HepG2 (cell line): ENCODE measurements around the gene PHKB. TPM values are rescaled to one million over a fixed set of nuclear protein-coding genes. Genes with fewer than 3 reads are reported as not detected.

ENCODE experiments used
- AGO2 ChIP-seq: fragments of 200-400 bp; formaldehyde crosslinking; optimal IDR thresholded peaks from 2 replicates; pipeline ENCODE3; 2017; ENCODE audit warnings: mild to moderate bottlenecking, low read depth, low read length, moderate library complexity
- CERS6 ChIP-seq: sonication (generic); formaldehyde crosslinking; IDR thresholded peaks from 2 replicates; pipeline ENCODE4 v1.5.0; 2020; ENCODE audit warnings: missing genetic modification reagents
- CHD2 ChIP-seq: IDR thresholded peaks from 2 replicates; pipeline ENCODE4 v1.6.1; 2011; ENCODE audit warnings: low read depth, low read length, improper control_type of control experiment
- EEA1 ChIP-seq: sonication (generic); formaldehyde crosslinking; IDR thresholded peaks from 2 replicates; pipeline ENCODE4 v1.5.1; 2020; ENCODE audit warnings: mild to moderate bottlenecking, missing genetic modification reagents, borderline replicate concordance
- EZH2 ChIP-seq: conservative IDR thresholded peaks from 2 replicates; pipeline ENCODE4 v1.6.1; 2012; ENCODE audit warnings: mild to moderate bottlenecking, low read depth, low read length, moderate library complexity
- FOXO4 ChIP-seq: sonication (generic); formaldehyde crosslinking; conservative IDR thresholded peaks from 2 replicates; pipeline ENCODE4 v1.8.1; 2023; ENCODE audit warnings: missing genetic modification reagents
- HNRNPH1 ChIP-seq: fragments of 200-400 bp; formaldehyde crosslinking; optimal IDR thresholded peaks from 2 replicates; pipeline ENCODE3; 2017; ENCODE audit warnings: mild to moderate bottlenecking, low read depth, low read length
- HOXD1 ChIP-seq: sonication (generic); formaldehyde crosslinking; IDR thresholded peaks from 2 replicates; pipeline ENCODE4 v1.5.0; 2020; ENCODE audit warnings: missing genetic modification reagents
- KMT2A ChIP-seq: sonication (generic); formaldehyde crosslinking; IDR thresholded peaks from 2 replicates; pipeline ENCODE4 v1.4.0; 2020; ENCODE audit warnings: missing genetic modification reagents
- MED13 ChIP-seq: sonication (generic); formaldehyde crosslinking; IDR thresholded peaks from 2 replicates; pipeline ENCODE4 v1.5.0; 2020; ENCODE audit warnings: missing genetic modification reagents
- MLLT10 ChIP-seq: sonication (generic); formaldehyde crosslinking; IDR thresholded peaks from 2 replicates; pipeline ENCODE4 v1.4.0; 2020; ENCODE audit warnings: missing genetic modification reagents
- NR1H2 ChIP-seq: sonication (generic); formaldehyde crosslinking; IDR thresholded peaks from 2 replicates; pipeline ENCODE4 v1.8.1; 2022; ENCODE audit warnings: low read depth, missing genetic modification reagents, borderline replicate concordance
- SRSF1 ChIP-seq: fragments of 200-400 bp; formaldehyde crosslinking; optimal IDR thresholded peaks from 2 replicates; pipeline ENCODE3; 2017; ENCODE audit warnings: mild to moderate bottlenecking, low read depth, low read length, moderate library complexity
- WIZ ChIP-seq: sonication (generic); formaldehyde crosslinking; IDR thresholded peaks from 2 replicates; pipeline ENCODE4 v1.5.1; 2020; ENCODE audit warnings: mild to moderate bottlenecking, missing genetic modification reagents
- ZBTB1 ChIP-seq: sonication (generic); formaldehyde crosslinking; IDR thresholded peaks from 2 replicates; pipeline ENCODE4 v1.4.0; 2020; ENCODE audit warnings: missing genetic modification reagents, borderline replicate concordance
- ZBTB46 ChIP-seq: sonication (generic); formaldehyde crosslinking; IDR thresholded peaks from 2 replicates; pipeline ENCODE4 v1.4.0; 2020; ENCODE audit warnings: mild to moderate bottlenecking, missing genetic modification reagents, borderline replicate concordance
- ZNF432 ChIP-seq: sonication (generic); formaldehyde crosslinking; IDR thresholded peaks from 2 replicates; pipeline ENCODE4 v1.5.0; 2020; ENCODE audit warnings: missing genetic modification reagents, mild to moderate bottlenecking, borderline replicate concordance
- ZNF557 ChIP-seq: sonication (generic); formaldehyde crosslinking; IDR thresholded peaks from 2 replicates; pipeline ENCODE4 v1.4.0; 2020; ENCODE audit warnings: missing genetic modification reagents
- ZNF7 ChIP-seq: IDR thresholded peaks from 2 replicates; pipeline ENCODE4 v1.6.1; 2016; ENCODE audit warnings: missing biosample characterization, missing genetic modification reagents
- ZNF768 ChIP-seq: sonication (generic); formaldehyde crosslinking; IDR thresholded peaks from 2 replicates; pipeline ENCODE4 v1.4.0; 2020; ENCODE audit warnings: missing genetic modification reagents
- ZNF83 ChIP-seq: sonication (generic); formaldehyde crosslinking; IDR thresholded peaks from 2 replicates; pipeline ENCODE4 v1.4.0; 2020; ENCODE audit warnings: missing genetic modification reagents, mild to moderate bottlenecking, borderline replicate concordance
- ZSCAN31 ChIP-seq: sonication (generic); formaldehyde crosslinking; IDR thresholded peaks from 2 replicates; pipeline ENCODE4 v1.5.0; 2020; ENCODE audit warnings: low read depth, mild to moderate bottlenecking, missing genetic modification reagents
- ZZZ3 ChIP-seq: sonication (generic); formaldehyde crosslinking; IDR thresholded peaks from 2 replicates; pipeline ENCODE4 v1.4.0; 2020; ENCODE audit warnings: missing genetic modification reagents, mild to moderate bottlenecking, borderline replicate concordance
- polyA plus RNA-seq, 8 experiments: library from polyadenylated mRNA; depleted of rRNA in 3 of 8; stranded (reverse) in 7 of 8; unstranded in 1 of 8; fragments of >200 nt; fragmentation: Illumina TruSeq in 4 of 8; extraction: Trizol in 4 of 8; gene quantifications; 2 replicates each; pipeline versions ENCODE4 v1.2.1 to v1.2.3, GENCODE V29; 2011 to 2016; ENCODE audit warnings: low read depth in 4 of 8, missing spikeins in 1 of 8, mixed read lengths in 1 of 8; ENCODE audit not compliant: insufficient read depth in 1 of 8
- total RNA-seq, 5 experiments: library from RNA; depleted of rRNA; stranded (reverse); fragments of >200 nt; fragmentation: Illumina TruSeq; extraction: Trizol; gene quantifications; 2 replicates each; pipeline ENCODE4 v1.2.3, GENCODE V29; 2016; ENCODE audit warnings: low read depth in 1 of 5
- TF ChIP-seq, protein P1 (sequence below), 2 experiments: sonication (generic) in 1 of 2; formaldehyde crosslinking in 1 of 2; IDR thresholded peaks; 2 replicates each; pipeline versions ENCODE4 v1.5.1 to v1.6.1; 2011 to 2020; ENCODE audit warnings: borderline replicate concordance in 1 of 2, low read depth in 1 of 2, low read length in 1 of 2, mild to moderate bottlenecking in 1 of 2, missing genetic modification reagents in 1 of 2, moderate library complexity in 1 of 2
- TF ChIP-seq, protein P2 (sequence below): IDR thresholded peaks from 2 replicates; pipeline ENCODE4 v1.6.1; 2016; ENCODE audit warnings: missing genetic modification reagents, missing compliant biosample characterization

The PHKB gene
- total and polyA plus RNA-seq, 2 of the 13 experiments (the other 11 are each of a cell fraction or from before 2014, with no cell fraction given), result 66.0 to 80.8 TPM

DNA sequence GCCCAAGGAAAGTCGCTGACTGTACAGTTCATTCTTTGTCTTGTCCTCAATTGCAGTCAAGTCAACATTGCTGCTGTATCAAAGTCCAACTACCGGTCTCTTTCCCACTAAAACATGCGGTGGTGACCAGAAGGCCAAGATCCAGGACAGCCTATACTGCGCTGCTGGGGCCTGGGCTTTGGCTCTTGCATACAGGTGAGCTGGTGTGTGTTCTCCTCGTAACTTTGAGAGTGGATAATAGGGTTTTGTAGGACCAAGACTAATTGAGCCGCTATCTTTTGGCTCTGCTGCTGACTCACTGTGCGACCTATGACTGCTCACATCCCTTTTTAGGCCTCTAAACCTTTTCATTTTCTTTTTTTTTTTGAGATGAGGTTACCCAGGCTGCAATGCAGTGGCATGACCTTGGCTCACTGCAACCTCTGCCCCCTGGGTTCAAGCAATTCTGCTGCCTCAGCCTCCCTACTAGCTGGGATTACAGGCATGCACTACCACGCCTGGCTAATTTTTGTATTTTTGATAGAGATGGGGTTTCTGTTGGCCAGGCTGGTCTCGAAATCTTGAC lies 38.7 kb downstream of the PHKB start (continued):
- peak; percentile 44; the same call in 1 of the 2 replicates for TF ChIP-seq ZSCAN31 (CRISPR knock-in tag)
- no peak for TF ChIP-seq SRSF1
- TF ChIP-seq CERS6 (CRISPR knock-in tag), result peak; percentile 80; the same call in 1 of the 2 replicates
- TF ChIP-seq KMT2A (CRISPR knock-in tag), result peak; percentile 79
- TF ChIP-seq ZBTB1, result no peak
- TF ChIP-seq EZH2, result no peak
- no peak for TF ChIP-seq HNRNPH1
- TF ChIP-seq ZBTB46 (CRISPR knock-in tag), result no peak
- no peak for TF ChIP-seq AGO2
- no peak for TF ChIP-seq ZNF7 (CRISPR knock-in tag)
- no peak for TF ChIP-seq NR1H2 (CRISPR knock-in tag)
- TF ChIP-seq CHD2, result no peak
- TF ChIP-seq ZNF768 (CRISPR knock-in tag), result no peak
- no peak for TF ChIP-seq WIZ (CRISPR knock-in tag)
- TF ChIP-seq MLLT10, result no peak
- TF ChIP-seq ZZZ3 (CRISPR knock-in tag), result no peak
- TF ChIP-seq MED13, result no peak
- TF ChIP-seq ZNF557 (CRISPR knock-in tag), result 0 out of 2 replicates have a peak, but pooled peaks have one; percentile 3
- TF ChIP-seq, protein P1, sequence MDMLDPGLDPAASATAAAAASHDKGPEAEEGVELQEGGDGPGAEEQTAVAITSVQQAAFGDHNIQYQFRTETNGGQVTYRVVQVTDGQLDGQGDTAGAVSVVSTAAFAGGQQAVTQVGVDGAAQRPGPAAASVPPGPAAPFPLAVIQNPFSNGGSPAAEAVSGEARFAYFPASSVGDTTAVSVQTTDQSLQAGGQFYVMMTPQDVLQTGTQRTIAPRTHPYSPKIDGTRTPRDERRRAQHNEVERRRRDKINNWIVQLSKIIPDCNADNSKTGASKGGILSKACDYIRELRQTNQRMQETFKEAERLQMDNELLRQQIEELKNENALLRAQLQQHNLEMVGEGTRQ (IDR thresholded peaks at IDR 0.05; ENCODE audit: low read depth, low read length), result no peak
- TF ChIP-seq, protein P1 (CRISPR knock-in tag; IDR thresholded peaks at IDR 0.05; ENCODE audit: borderline replicate concordance), result no peak; the same call in 1 of the 2 replicates
- TF ChIP-seq FOXO4 (CRISPR knock-in tag), result no peak
- no peak for TF ChIP-seq ZNF83
- TF ChIP-seq EEA1 (CRISPR knock-in tag), result no peak
- no peak for TF ChIP-seq ZNF432 (CRISPR knock-in tag)
- TF ChIP-seq, protein P2, sequence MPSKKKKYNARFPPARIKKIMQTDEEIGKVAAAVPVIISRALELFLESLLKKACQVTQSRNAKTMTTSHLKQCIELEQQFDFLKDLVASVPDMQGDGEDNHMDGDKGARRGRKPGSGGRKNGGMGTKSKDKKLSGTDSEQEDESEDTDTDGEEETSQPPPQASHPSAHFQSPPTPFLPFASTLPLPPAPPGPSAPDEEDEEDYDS (CRISPR knock-in tag), result peak; percentile 72
- no peak for TF ChIP-seq HOXD1 (CRISPR knock-in tag)
